Nephron progenitor cell (in vitro differentiated cells): Measurements from ENCODE around the gene PAPOLA.

ENCODE experiments used
- DNase-seq: peaks from one replicate; pipeline ENCODE4 v3.0.0; 2021
- H3K27ac Mint-ChIP-seq: 2 replicates; pipeline ENCODE4 v1.8.0; 2021; ENCODE audit warnings: mild to moderate bottlenecking, moderate library complexity, mixed read lengths
- H3K27me3 Mint-ChIP-seq: 2 replicates; pipeline ENCODE4 v1.8.0; 2021; ENCODE audit warnings: mild to moderate bottlenecking, low read depth, mixed read lengths; ENCODE audit not compliant: poor library complexity
- H3K36me3 Mint-ChIP-seq: 2 replicates; pipeline ENCODE4 v1.8.0; 2021; ENCODE audit warnings: low read depth, mixed read lengths
- H3K4me1 Mint-ChIP-seq: 2 replicates; pipeline ENCODE4 v1.8.0; 2021; ENCODE audit warnings: mixed read lengths
- H3K4me3 Mint-ChIP-seq: 2 replicates; pipeline ENCODE4 v1.8.0; 2021; ENCODE audit warnings: mild to moderate bottlenecking, moderate library complexity, mixed read lengths
- H3K9me3 Mint-ChIP-seq: 2 replicates; pipeline ENCODE4 v1.8.0; 2021; ENCODE audit warnings: mild to moderate bottlenecking, moderate library complexity, mixed read lengths
- CTCF ChIP-seq: fragments of 200-600 bp; sonication (generic); IDR thresholded peaks from 2 replicates; pipeline ENCODE4 v1.5.0; 2021; ENCODE audit warnings: antibody characterized with exemption

PAPOLA gene

GRCh38 chr14:96512602-96513397 lies 10.6 kb downstream of the PAPOLA start:
- Mint-ChIP-seq H3K4me1 (peaks cover 4% of the 10 kb centered on the region), H3K9me3 (peaks cover 19% of the 10 kb centered on the region), H3K4me3 (no peak overlapping the region), H3K36me3 (peaks cover 38% of the 10 kb centered on the region), H3K27ac (no peak overlapping the region), H3K27me3 (no peaks in the 10 kb centered on the region)
- no peak for DNase-seq
- no peak for TF ChIP-seq CTCF

- H3K9me3 Mint-ChIP-seq = peaks cover 5% of the 10 kb centered on the region
- DNase-seq = no peak
- H3K27ac Mint-ChIP-seq = no peak overlapping the region
- H3K36me3 Mint-ChIP-seq = peaks cover 22% of the 10 kb centered on the region
- no peaks in the 10 kb centered on the region for H3K27me3 Mint-ChIP-seq
- peaks cover 4% of the 10 kb centered on the region for H3K4me1 Mint-ChIP-seq
- TF ChIP-seq CTCF = no peak
- no peak overlapping the region for H3K4me3 Mint-ChIP-seq
These were observed 12.5 kb downstream of the PAPOLA start for GRCh38 chr14:96514694-96515093.

DNA sequence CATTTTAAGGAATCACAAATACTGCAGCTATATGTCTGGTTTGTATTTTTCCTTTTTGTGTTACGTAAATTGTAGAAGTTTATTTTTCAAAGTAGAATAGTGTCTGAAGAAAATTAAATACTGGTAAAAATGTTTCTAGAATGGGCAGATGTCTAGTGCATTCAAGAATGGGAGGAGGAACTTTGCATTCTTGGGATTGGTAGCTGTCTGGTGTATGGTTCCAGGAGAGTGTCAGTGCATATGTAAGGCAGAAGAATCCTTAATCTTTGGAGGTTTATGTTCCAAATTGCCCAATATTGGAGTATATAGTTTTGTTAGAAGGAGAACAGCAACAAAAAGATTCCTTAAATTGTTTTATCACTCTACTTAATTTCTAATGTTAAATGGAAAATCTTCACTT lies 13.5 kb downstream of the PAPOLA start:
- H3K27ac Mint-ChIP-seq = peak overlapping the region; percentile 17
- H3K4me1 Mint-ChIP-seq = peaks cover 4% of the 10 kb centered on the region
- H3K27me3 Mint-ChIP-seq = no peaks in the 10 kb centered on the region
- H3K4me3 Mint-ChIP-seq = no peak overlapping the region
- TF ChIP-seq CTCF = no peak
- DNase-seq = no peak
- no peaks in the 10 kb centered on the region for H3K9me3 Mint-ChIP-seq
- peaks cover 24% of the 10 kb centered on the region for H3K36me3 Mint-ChIP-seq

- DNase-seq = no peak
- Mint-ChIP-seq H3K36me3 (peaks cover 27% of the 10 kb centered on the region), H3K27me3 (no peaks in the 10 kb centered on the region), H3K9me3 (no peaks in the 10 kb centered on the region), H3K4me3 (no peak overlapping the region), H3K4me1 (peaks cover 4% of the 10 kb centered on the region), H3K27ac (no peak overlapping the region)
- TF ChIP-seq CTCF = no peak
These were observed 14.2 kb downstream of the PAPOLA start for GRCh38 chr14:96516351-96516750.

DNA sequence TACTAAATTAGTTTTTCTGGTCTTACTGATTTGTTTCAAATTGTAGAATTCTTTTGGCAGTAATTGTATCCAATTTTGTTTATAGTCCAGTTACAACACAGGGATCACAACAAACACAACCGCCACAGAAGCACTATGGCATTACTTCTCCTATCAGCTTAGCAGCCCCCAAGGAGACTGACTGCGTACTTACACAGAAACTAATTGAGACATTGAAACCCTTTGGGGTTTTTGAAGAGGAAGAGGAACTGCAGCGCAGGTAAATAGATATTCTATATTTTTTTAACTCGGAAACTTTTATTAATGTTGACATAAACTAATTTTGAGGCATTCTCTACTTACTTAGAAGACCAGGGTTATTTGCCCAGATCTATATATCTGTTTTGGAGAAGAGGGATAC lies 17.8 kb downstream of the PAPOLA start:
- H3K36me3 Mint-ChIP-seq = peaks cover 42% of the 10 kb centered on the region
- no peaks in the 10 kb centered on the region for H3K27me3 Mint-ChIP-seq
- no peak overlapping the region for H3K4me3 Mint-ChIP-seq
- H3K27ac Mint-ChIP-seq = peak overlapping the region; percentile 66
- no peak for DNase-seq
- no peaks in the 10 kb centered on the region for H3K9me3 Mint-ChIP-seq
- no peak for TF ChIP-seq CTCF
- peaks cover 5% of the 10 kb centered on the region for H3K4me1 Mint-ChIP-seq

DNA sequence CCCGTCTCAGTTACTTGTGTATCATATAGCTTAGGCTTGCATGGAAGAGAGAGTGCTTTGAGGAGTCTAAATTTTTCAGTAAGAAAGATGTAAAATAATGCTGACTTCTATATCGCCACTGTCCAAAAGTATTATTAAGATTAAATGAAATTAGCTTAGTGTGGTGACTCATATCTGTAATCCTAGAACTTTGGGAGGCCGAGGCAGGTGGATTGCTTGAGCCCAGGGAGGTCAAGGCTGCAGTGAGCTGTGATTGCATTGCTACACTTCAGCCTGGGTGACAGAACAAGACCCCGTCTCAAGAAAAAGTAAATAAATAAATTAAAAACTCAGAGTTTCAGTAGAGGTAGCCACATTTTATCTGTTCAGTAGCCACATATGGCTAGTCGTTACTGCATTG lies 23.3 kb downstream of the PAPOLA start:
- no peak for DNase-seq
- Mint-ChIP-seq H3K36me3 (peaks cover 50% of the 10 kb centered on the region), H3K27me3 (no peaks in the 10 kb centered on the region), H3K9me3 (no peaks in the 10 kb centered on the region), H3K4me1 (peaks cover 5% of the 10 kb centered on the region), H3K4me3 (no peak overlapping the region), H3K27ac (no peak overlapping the region)
- TF ChIP-seq CTCF = no peak
